H9 (cell line): ENCODE data around the gene NSL1. TPM values are rescaled to one million over a fixed set of nuclear protein-coding genes. Genes with fewer than 3 reads are reported as not detected.

ENCODE experiments used
- DNase-seq: peaks from one replicate; pipeline ENCODE4 v3.0.0-alpha.2; 2017
- H2AFZ ChIP-seq: one replicate; pipeline ENCODE4 v1.6.1; 2013; ENCODE audit warnings: mild to moderate bottlenecking, low read length, control low read depth, moderate library complexity
- H2AK5ac ChIP-seq: 2 replicates; pipeline ENCODE4 v1.6.1; 2013; ENCODE audit warnings: low read length, control low read depth, mixed read lengths; ENCODE audit not compliant: insufficient read length
- H2BK120ac ChIP-seq: one replicate; pipeline ENCODE4 v1.6.1; 2013; ENCODE audit warnings: low read depth, mild to moderate bottlenecking, low read length, control low read depth, inconsistent platforms; ENCODE audit not compliant: poor library complexity, severe bottlenecking
- H2BK12ac ChIP-seq: 2 replicates; pipeline ENCODE4 v1.6.1; 2013; ENCODE audit warnings: low read length, control low read depth, mixed read lengths, low read depth; ENCODE audit not compliant: insufficient read length
- H2BK15ac ChIP-seq: 2 replicates; pipeline ENCODE4 v1.6.1; 2013; ENCODE audit warnings: low read depth, low read length, control low read depth
- H2BK20ac ChIP-seq: one replicate; pipeline ENCODE4 v1.6.1; 2013; ENCODE audit warnings: low read depth, mild to moderate bottlenecking, low read length, control low read depth, inconsistent platforms; ENCODE audit not compliant: poor library complexity, severe bottlenecking
- H2BK5ac ChIP-seq: 2 replicates; pipeline ENCODE4 v1.6.1; 2013; ENCODE audit warnings: low read length, control low read depth, mixed read lengths; ENCODE audit not compliant: insufficient read length
- H3K14ac ChIP-seq: 2 replicates; pipeline ENCODE4 v1.6.1; 2013; ENCODE audit warnings: low read length, control low read depth; ENCODE audit not compliant: insufficient read depth
- H3K18ac ChIP-seq: 2 replicates; pipeline ENCODE4 v1.6.1; 2013; ENCODE audit warnings: low read depth, mild to moderate bottlenecking, mixed read lengths, low read length, control low read depth; ENCODE audit not compliant: insufficient read length
- H3K23ac ChIP-seq: 2 replicates; pipeline ENCODE4 v1.6.1; 2013; ENCODE audit warnings: low read length, control low read depth, mixed read lengths, low read depth; ENCODE audit not compliant: insufficient read length
- H3K23me2 ChIP-seq: 2 replicates; pipeline ENCODE4 v1.6.1; 2013; ENCODE audit warnings: low read depth, mild to moderate bottlenecking, mixed read lengths, low read length, control low read depth; ENCODE audit not compliant: insufficient read length, poor library complexity, severe bottlenecking
- H3K27ac ChIP-seq: 2 replicates; pipeline ENCODE4 v1.5.1; 2013; ENCODE audit warnings: low read length, control low read depth, mixed read lengths, low read depth; ENCODE audit not compliant: insufficient read length
- H3K27me3 ChIP-seq: 2 replicates; pipeline ENCODE4 v1.6.1; 2013; ENCODE audit warnings: low read length, control low read depth, inconsistent platforms; ENCODE audit not compliant: insufficient read depth
- H3K4ac ChIP-seq: 2 replicates; pipeline ENCODE4 v1.6.1; 2013; ENCODE audit warnings: low read depth, mild to moderate bottlenecking, control low read depth, inconsistent platforms, low read length, moderate library complexity
- H3K4me1 ChIP-seq: 2 replicates; pipeline ENCODE4 v1.6.1; 2013; ENCODE audit warnings: low read length, control low read depth, inconsistent platforms; ENCODE audit not compliant: insufficient read depth
- H3K4me2 ChIP-seq: 2 replicates; pipeline ENCODE4 v1.6.1; 2013; ENCODE audit warnings: low read length, control low read depth, mixed read lengths; ENCODE audit not compliant: insufficient read length, insufficient read depth
- H3K56ac ChIP-seq: 2 replicates; pipeline ENCODE4 v1.6.1; 2013; ENCODE audit warnings: low read depth, mild to moderate bottlenecking, mixed read lengths, low read length, control low read depth; ENCODE audit not compliant: insufficient read length
- H3K79me1 ChIP-seq: 2 replicates; pipeline ENCODE4 v1.6.1; 2013; ENCODE audit warnings: low read depth, mild to moderate bottlenecking, moderate library complexity, low read length, control low read depth, inconsistent platforms; ENCODE audit not compliant: insufficient read depth, poor library complexity, severe bottlenecking
- H3K79me2 ChIP-seq: 2 replicates; pipeline ENCODE4 v1.6.1; 2013; ENCODE audit warnings: low read length, control low read depth, inconsistent platforms; ENCODE audit not compliant: insufficient read depth
- H3K9ac ChIP-seq: 2 replicates; pipeline ENCODE4 v1.6.1; 2013; ENCODE audit warnings: low read length, control low read depth, mixed read lengths; ENCODE audit not compliant: insufficient read length; ENCODE audit errors: extremely low read depth
- H3K9me3 ChIP-seq: one replicate; pipeline ENCODE4 v1.6.1; 2013; ENCODE audit warnings: low read depth, low read length, inconsistent platforms; ENCODE audit not compliant: control insufficient read depth
- H3T11ph ChIP-seq: one replicate; pipeline ENCODE4 v1.6.1; 2013; ENCODE audit warnings: mild to moderate bottlenecking, low read length, control low read depth, inconsistent platforms
- H4K20me1 ChIP-seq: one replicate; pipeline ENCODE4 v1.6.1; 2013; ENCODE audit not compliant: control insufficient read depth, insufficient read length, insufficient read depth
- H4K5ac ChIP-seq: 2 replicates; pipeline ENCODE4 v1.6.1; 2013; ENCODE audit warnings: low read depth, mild to moderate bottlenecking, mixed read lengths, low read length, control low read depth; ENCODE audit not compliant: insufficient read length
- H4K8ac ChIP-seq: replicated peaks from 2 replicates; pipeline ENCODE4 v1.6.1; 2013; ENCODE audit warnings: low read length, control low read depth, mixed read lengths, low read depth; ENCODE audit not compliant: insufficient read length
- H4K91ac ChIP-seq: 2 replicates; pipeline ENCODE4 v1.6.1; 2013; ENCODE audit warnings: low read depth, mild to moderate bottlenecking, moderate library complexity, mixed read lengths, low read length, control low read depth; ENCODE audit not compliant: insufficient read length
- H3K27ac Mint-ChIP-seq, 3 experiments: 2 replicates in 2 of 3; 3 replicates in 1 of 3; pipeline ENCODE4 v1.8.0; 2020 to 2021; ENCODE audit warnings: mixed read lengths in 3 of 3, mild to moderate bottlenecking in 1 of 3, moderate library complexity in 1 of 3
- H3K27me3 Mint-ChIP-seq: 2 replicates; pipeline ENCODE4 v1.8.0; 2021; ENCODE audit warnings: low read depth, mild to moderate bottlenecking, moderate library complexity, mixed read lengths
- H3K36me3 Mint-ChIP-seq, 3 experiments: 2 replicates in 2 of 3; 3 replicates in 1 of 3; pipeline ENCODE4 v1.8.0; 2020 to 2021; ENCODE audit warnings: low read depth in 3 of 3, mixed read lengths in 3 of 3; ENCODE audit not compliant: insufficient read depth in 1 of 3
- H3K4me1 Mint-ChIP-seq, 2 experiments: 2 replicates each; pipeline ENCODE4 v1.8.0; 2020; ENCODE audit warnings: mixed read lengths in 2 of 2
- H3K4me3 Mint-ChIP-seq, 2 experiments: 2 replicates in 1 of 2; 3 replicates in 1 of 2; pipeline ENCODE4 v1.8.0; 2020 to 2021; ENCODE audit warnings: mild to moderate bottlenecking in 2 of 2, mixed read lengths in 2 of 2, moderate library complexity in 1 of 2
- H3K9me3 Mint-ChIP-seq, 2 experiments: 2 replicates in 1 of 2; 3 replicates in 1 of 2; pipeline ENCODE4 v1.8.0; 2020; ENCODE audit warnings: mild to moderate bottlenecking in 2 of 2, mixed read lengths in 2 of 2, moderate library complexity in 1 of 2
- total RNA-seq: library from RNA; stranded (reverse); gene quantifications from 2 replicates; pipeline ENCODE4 v1.2.1, GENCODE V29; 2021
- TF ChIP-seq, protein P1 (sequence below): fragments of 200-600 bp; sonication (generic); conservative IDR thresholded peaks from 3 replicates; pipeline ENCODE4 v1.8.0; 2021; ENCODE audit warnings: antibody characterized with exemption, mild to moderate bottlenecking

Gene NSL1
- total RNA-seq, 1 experiment from 2014 or later = 49.3 TPM

DNA sequence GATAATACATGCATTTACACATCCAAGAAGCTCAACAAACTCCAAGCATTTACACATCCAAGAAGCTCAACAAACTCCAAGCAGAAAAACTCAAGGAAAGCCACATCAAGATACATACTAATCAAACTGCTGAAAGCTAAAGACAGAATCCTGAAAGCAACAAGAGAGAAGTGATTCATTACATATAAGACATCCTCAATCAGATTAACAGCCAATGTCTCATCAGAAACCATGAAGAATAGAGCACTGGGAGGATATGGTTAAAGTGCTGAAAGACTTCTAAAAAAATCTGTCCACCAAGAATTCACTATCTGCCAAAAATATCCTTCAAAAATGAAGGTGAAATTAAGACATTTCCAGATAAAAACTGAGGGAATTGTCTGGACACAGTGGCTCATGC lies 46.3 kb downstream of the NSL1 start:
- TF ChIP-seq, protein P1, sequence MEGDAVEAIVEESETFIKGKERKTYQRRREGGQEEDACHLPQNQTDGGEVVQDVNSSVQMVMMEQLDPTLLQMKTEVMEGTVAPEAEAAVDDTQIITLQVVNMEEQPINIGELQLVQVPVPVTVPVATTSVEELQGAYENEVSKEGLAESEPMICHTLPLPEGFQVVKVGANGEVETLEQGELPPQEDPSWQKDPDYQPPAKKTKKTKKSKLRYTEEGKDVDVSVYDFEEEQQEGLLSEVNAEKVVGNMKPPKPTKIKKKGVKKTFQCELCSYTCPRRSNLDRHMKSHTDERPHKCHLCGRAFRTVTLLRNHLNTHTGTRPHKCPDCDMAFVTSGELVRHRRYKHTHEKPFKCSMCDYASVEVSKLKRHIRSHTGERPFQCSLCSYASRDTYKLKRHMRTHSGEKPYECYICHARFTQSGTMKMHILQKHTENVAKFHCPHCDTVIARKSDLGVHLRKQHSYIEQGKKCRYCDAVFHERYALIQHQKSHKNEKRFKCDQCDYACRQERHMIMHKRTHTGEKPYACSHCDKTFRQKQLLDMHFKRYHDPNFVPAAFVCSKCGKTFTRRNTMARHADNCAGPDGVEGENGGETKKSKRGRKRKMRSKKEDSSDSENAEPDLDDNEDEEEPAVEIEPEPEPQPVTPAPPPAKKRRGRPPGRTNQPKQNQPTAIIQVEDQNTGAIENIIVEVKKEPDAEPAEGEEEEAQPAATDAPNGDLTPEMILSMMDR = no peak
- H4K8ac ChIP-seq = no peak overlapping the region
- H2AFZ ChIP-seq = no peak overlapping the region
- H3K23ac ChIP-seq = no peak overlapping the region
- Mint-ChIP-seq H3K27me3 (no peaks in the 10 kb centered on the region), H3K9me3 (no peaks in the 10 kb centered on the region; a peak in 2 of 5 replicates), H3K27ac (no peak overlapping the region), H3K4me1 (peaks cover 8 to 15% of the 10 kb centered on the region in 2 experiments), H3K36me3 (peaks cover 17 to 18% (median 17%) of the 10 kb centered on the region in 3 experiments; a peak in 6 of 7 replicates), H3K4me3 (no peak overlapping the region)
- no peaks in the 10 kb centered on the region for H3K23me2 ChIP-seq
- H2BK120ac ChIP-seq = no peak overlapping the region
- H2BK12ac ChIP-seq = no peak overlapping the region
- no peak overlapping the region for H2BK15ac ChIP-seq
- no peak overlapping the region for H3K9ac ChIP-seq
- no peak overlapping the region for H3K4me2 ChIP-seq
- peaks cover 3% of the 10 kb centered on the region for H3K79me1 ChIP-seq
- no peak overlapping the region for H3K56ac ChIP-seq
- H3K4me1 ChIP-seq = no peaks in the 10 kb centered on the region
- no peak overlapping the region for H3T11ph ChIP-seq
- H3K18ac ChIP-seq = no peak overlapping the region
- H3K4ac ChIP-seq = no peak overlapping the region
- no peak overlapping the region for H2BK20ac ChIP-seq
- no peak overlapping the region for H3K27ac ChIP-seq
- H4K20me1 ChIP-seq = no peaks in the 10 kb centered on the region
- no peak overlapping the region for H3K14ac ChIP-seq
- H2AK5ac ChIP-seq = no peak overlapping the region
- no peaks in the 10 kb centered on the region for H3K27me3 ChIP-seq
- H3K79me2 ChIP-seq = peaks cover 2% of the 10 kb centered on the region; the same call in 1 of the 2 replicates
- no peak overlapping the region for H4K91ac ChIP-seq
- H4K5ac ChIP-seq = no peak overlapping the region
- H2BK5ac ChIP-seq = no peak overlapping the region
- no peak for DNase-seq
- H3K9me3 ChIP-seq = no peaks in the 10 kb centered on the region
